ENCODE measurements around the gene MRPS18B. TPM values are rescaled to one million over a fixed set of nuclear protein-coding genes. Genes with fewer than 3 reads are reported as not detected.

MRPS18B gene
- total and polyA plus RNA-seq, 2 of the 13 experiments (the other 11 are each of a cell fraction or from before 2014, with no cell fraction given), result 125 to 131 TPM

GRCh38 chr6:30617565-30618269 lies at the start of gene MRPS18B (continued):
- TF ChIP-seq ZNF292 (CRISPR knock-in tag; IDR thresholded peaks at IDR 0.05; ENCODE audit: borderline replicate concordance, low read depth) (no peak), ZNF629 (CRISPR knock-in tag; conservative IDR thresholded peaks at IDR 0.05) (no peak), NR0B2 (CRISPR knock-in tag; IDR thresholded peaks at IDR 0.05) (peak; percentile 90; the same call in 1 of the 2 replicates), ZNF615 (CRISPR knock-in tag; IDR thresholded peaks at IDR 0.05; ENCODE audit: borderline replicate concordance) (no peak), PAX8 (CRISPR knock-in tag; IDR thresholded peaks at IDR 0.05; ENCODE audit: borderline replicate concordance) (no peak), AHDC1 (CRISPR knock-in tag; IDR thresholded peaks at IDR 0.05; ENCODE audit: borderline replicate concordance) (0 out of 2 replicates have a peak, but pooled peaks have one; percentile 47), PHF8 (CRISPR knock-in tag; IDR thresholded peaks at IDR 0.05) (peak; percentile 82), ZFP90 (CRISPR knock-in tag; IDR thresholded peaks at IDR 0.05; ENCODE audit: borderline replicate concordance) (peak; percentile 79; the same call in 1 of the 2 replicates), FOXO1 (CRISPR knock-in tag; IDR thresholded peaks at IDR 0.05) (peak; percentile 53; the same call in 1 of the 2 replicates), ZNF563 (CRISPR knock-in tag; IDR thresholded peaks at IDR 0.05) (no peak), ZNF800 (CRISPR knock-in tag; IDR thresholded peaks at IDR 0.05) (peak; percentile 44; the same call in 1 of the 2 replicates), TFE3 (CRISPR knock-in tag; IDR thresholded peaks at IDR 0.05) (no peak), KLF16 (CRISPR knock-in tag; IDR thresholded peaks at IDR 0.05) (peak in 1 of 2 experiments; percentile 60; a peak in 2 of 4 replicates), ZGPAT (CRISPR knock-in tag; IDR thresholded peaks at IDR 0.05) (no peak), ATF3 (CRISPR knock-in tag; IDR thresholded peaks at IDR 0.05) (no peak), HNRNPUL1 (IDR thresholded peaks at IDR 0.05; ENCODE audit: low read depth, low read length) (no peak), ADNP (CRISPR knock-in tag; IDR thresholded peaks at IDR 0.05) (no peak)

All from HepG2 (cell line).